Body of pancreas (tissue), 4 donors: ENCODE results near the gene PDE2A.

ENCODE experiments used
- POLR2A ChIP-seq, 3 donors: fragments of 450-650 bp; IDR thresholded peaks; one replicate each; pipeline ENCODE4 v1.6.1; 2016; ENCODE audit warnings: antibody characterized with exemption in 3 of 3, mild to moderate bottlenecking in 2 of 3
- TF ChIP-seq, protein P1 (sequence below), 7 experiments: fragments of 450-650 bp in 4 of 7; fragments of 200-600 bp in 3 of 7; sonication (generic) in 3 of 7; IDR thresholded peaks; one replicate each; pipeline ENCODE4 v1.5.1; 2016 to 2019; ENCODE audit warnings: antibody characterized with exemption in 7 of 7

- TF ChIP-seq POLR2A (IDR thresholded peaks at IDR 0.05), result no peak
- TF ChIP-seq, protein P1, sequence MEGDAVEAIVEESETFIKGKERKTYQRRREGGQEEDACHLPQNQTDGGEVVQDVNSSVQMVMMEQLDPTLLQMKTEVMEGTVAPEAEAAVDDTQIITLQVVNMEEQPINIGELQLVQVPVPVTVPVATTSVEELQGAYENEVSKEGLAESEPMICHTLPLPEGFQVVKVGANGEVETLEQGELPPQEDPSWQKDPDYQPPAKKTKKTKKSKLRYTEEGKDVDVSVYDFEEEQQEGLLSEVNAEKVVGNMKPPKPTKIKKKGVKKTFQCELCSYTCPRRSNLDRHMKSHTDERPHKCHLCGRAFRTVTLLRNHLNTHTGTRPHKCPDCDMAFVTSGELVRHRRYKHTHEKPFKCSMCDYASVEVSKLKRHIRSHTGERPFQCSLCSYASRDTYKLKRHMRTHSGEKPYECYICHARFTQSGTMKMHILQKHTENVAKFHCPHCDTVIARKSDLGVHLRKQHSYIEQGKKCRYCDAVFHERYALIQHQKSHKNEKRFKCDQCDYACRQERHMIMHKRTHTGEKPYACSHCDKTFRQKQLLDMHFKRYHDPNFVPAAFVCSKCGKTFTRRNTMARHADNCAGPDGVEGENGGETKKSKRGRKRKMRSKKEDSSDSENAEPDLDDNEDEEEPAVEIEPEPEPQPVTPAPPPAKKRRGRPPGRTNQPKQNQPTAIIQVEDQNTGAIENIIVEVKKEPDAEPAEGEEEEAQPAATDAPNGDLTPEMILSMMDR (IDR thresholded peaks at IDR 0.05), result no peak
Observed at GRCh38 chr11:72624496-72625201, 49.6 kb downstream of the PDE2A start.
